Fibroblast of lung (primary cell): ENCODE measurements around the gene SMARCC1.

Experiments used
- EZH2 ChIP-seq: IDR thresholded peaks from 2 replicates; pipeline ENCODE4 v1.5.1; 2012; ENCODE audit warnings: low read length, control low read depth, mild to moderate bottlenecking; ENCODE audit errors: missing control alignments
- TF ChIP-seq, protein P1 (sequence below), 2 donors: IDR thresholded peaks in 1 of 2; conservative IDR thresholded peaks in 1 of 2; 1 replicate in 1 of 2; 2 replicates in 1 of 2; pipeline ENCODE4 v1.5.1; 2011 to 2012; ENCODE audit warnings: low read length in 2 of 2, control low read depth in 1 of 2, inconsistent platforms in 1 of 2, low read depth in 1 of 2, mild to moderate bottlenecking in 1 of 2

DNA sequence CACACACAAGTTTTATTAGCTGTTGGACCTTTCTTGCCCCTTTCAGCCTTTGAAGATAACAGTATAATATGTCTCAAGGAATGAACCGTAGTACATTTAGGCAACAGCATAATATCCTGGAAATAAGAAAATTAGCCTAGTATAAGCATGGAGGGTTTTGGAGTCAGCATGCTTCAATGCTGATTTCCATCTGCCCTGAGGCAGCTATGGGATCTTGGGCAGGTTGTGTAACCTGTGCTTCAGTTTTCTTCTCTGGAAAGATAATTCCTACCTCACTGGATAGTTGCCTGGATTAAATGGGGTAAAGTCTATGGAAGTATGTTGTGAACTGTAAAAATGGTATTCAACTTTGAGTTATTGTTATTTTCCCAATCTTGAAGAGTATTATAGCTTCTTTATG is 22.9 kb upstream of the SMARCC1 start:
- TF ChIP-seq, protein P1, sequence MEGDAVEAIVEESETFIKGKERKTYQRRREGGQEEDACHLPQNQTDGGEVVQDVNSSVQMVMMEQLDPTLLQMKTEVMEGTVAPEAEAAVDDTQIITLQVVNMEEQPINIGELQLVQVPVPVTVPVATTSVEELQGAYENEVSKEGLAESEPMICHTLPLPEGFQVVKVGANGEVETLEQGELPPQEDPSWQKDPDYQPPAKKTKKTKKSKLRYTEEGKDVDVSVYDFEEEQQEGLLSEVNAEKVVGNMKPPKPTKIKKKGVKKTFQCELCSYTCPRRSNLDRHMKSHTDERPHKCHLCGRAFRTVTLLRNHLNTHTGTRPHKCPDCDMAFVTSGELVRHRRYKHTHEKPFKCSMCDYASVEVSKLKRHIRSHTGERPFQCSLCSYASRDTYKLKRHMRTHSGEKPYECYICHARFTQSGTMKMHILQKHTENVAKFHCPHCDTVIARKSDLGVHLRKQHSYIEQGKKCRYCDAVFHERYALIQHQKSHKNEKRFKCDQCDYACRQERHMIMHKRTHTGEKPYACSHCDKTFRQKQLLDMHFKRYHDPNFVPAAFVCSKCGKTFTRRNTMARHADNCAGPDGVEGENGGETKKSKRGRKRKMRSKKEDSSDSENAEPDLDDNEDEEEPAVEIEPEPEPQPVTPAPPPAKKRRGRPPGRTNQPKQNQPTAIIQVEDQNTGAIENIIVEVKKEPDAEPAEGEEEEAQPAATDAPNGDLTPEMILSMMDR (conservative IDR thresholded peaks at IDR 0.05 in 1 of 2, IDR thresholded peaks at IDR 0.05 in 1 of 2; ENCODE audit: low read depth in 1 of 2, low read length in 2 of 2): no peak
- TF ChIP-seq EZH2: no peak
